Smooth muscle cell (in vitro differentiated cells): ENCODE measurements around the gene ACTL10. TPM values are rescaled to one million over a fixed set of nuclear protein-coding genes. Genes with fewer than 3 reads are reported as not detected.

Source experiments
- DNase-seq: peaks from one replicate; lab custom pipeline; 2025; ENCODE audit not compliant: unreplicated experiment; lab: John Stamatoyannopoulos, UW
- H2AFZ ChIP-seq: fragments of 200-600 bp; sonication (generic); 2 replicates; pipeline ENCODE4 v1.6.0; 2016; ENCODE audit warnings: antibody characterized with exemption, low read depth, mild to moderate bottlenecking
- H3F3A ChIP-seq: fragments of 200-600 bp; sonication (generic); 2 replicates; pipeline ENCODE4 v1.6.0; 2017; ENCODE audit warnings: antibody characterized with exemption, low read depth
- H3K27ac ChIP-seq: fragments of 200-600 bp; sonication (generic); 2 replicates; pipeline ENCODE4 v1.5.1; 2016; ENCODE audit warnings: low read depth, mild to moderate bottlenecking
- H3K27me3 ChIP-seq: fragments of 200-600 bp; sonication (generic); 2 replicates; pipeline ENCODE4 v1.6.1; 2016; ENCODE audit warnings: low read depth, mild to moderate bottlenecking
- H3K36me3 ChIP-seq: fragments of 200-600 bp; sonication (generic); 2 replicates; pipeline ENCODE4 v1.5.1; 2016; ENCODE audit warnings: low read depth
- H3K4me1 ChIP-seq: fragments of 200-600 bp; sonication (generic); 2 replicates; pipeline ENCODE4 v1.5.1; 2016; ENCODE audit warnings: low read depth
- H3K4me2 ChIP-seq: fragments of 200-600 bp; sonication (generic); 2 replicates; pipeline ENCODE4 v1.6.0; 2016; ENCODE audit warnings: mild to moderate bottlenecking
- H3K4me3 ChIP-seq: fragments of 200-600 bp; sonication (generic); 2 replicates; pipeline ENCODE4 v1.5.1; 2016; ENCODE audit warnings: mild to moderate bottlenecking
- H3K79me2 ChIP-seq: fragments of 200-600 bp; sonication (generic); 2 replicates; pipeline ENCODE4 v1.6.0; 2016; ENCODE audit warnings: low read depth, mild to moderate bottlenecking
- H3K9ac ChIP-seq: fragments of 200-600 bp; sonication (generic); 2 replicates; pipeline ENCODE4 v1.6.0; 2016; ENCODE audit warnings: low read depth
- H3K9me3 ChIP-seq: fragments of 200-600 bp; sonication (generic); replicated peaks from 2 replicates; pipeline ENCODE4 v1.5.1; 2016; ENCODE audit warnings: low read depth
- H4K20me1 ChIP-seq: fragments of 200-600 bp; sonication (generic); 2 replicates; pipeline ENCODE4 v1.6.0; 2016; ENCODE audit warnings: low read depth
- CTCF ChIP-seq: fragments of 200-600 bp; sonication (generic); IDR thresholded peaks from 2 replicates; pipeline ENCODE4 v1.5.1; 2017; ENCODE audit warnings: borderline replicate concordance, mild to moderate bottlenecking, antibody characterized with exemption; ENCODE audit not compliant: insufficient read depth, poor library complexity, severe bottlenecking
- WGBS: methylation state at CpG from one replicate; pipeline ENCODE4 v1.1.7; 2016; ENCODE audit warnings: low lambda C conversion rate; 5-methylcytosine and 5-hydroxymethylcytosine counted together
- polyA plus RNA-seq: library from polyadenylated mRNA; unstranded; fragments of >200 nt; fragmentation: Nextera tagmentation; extraction: Ambion mirVana; gene quantifications from 2 replicates; pipeline ENCODE4 v1.2.1, GENCODE V29; 2016
- total RNA-seq: library from RNA; depleted of rRNA; stranded (reverse); fragments of >200 nt; gene quantifications from 2 replicates; pipeline ENCODE4 v1.2.3, GENCODE V29; 2014

The ACTL10 gene
- total and polyA plus RNA-seq, 2 experiments from 2014 or later: 0.04 to 0.49 TPM

- 89% methylated on average over 14 of the region's 14 CpGs for WGBS
These were observed 44.1 kb downstream of the ACTL10 start for GRCh38 chr20:33710681-33711445.

GRCh38 chr20:33711446-33711738 lies 44.6 kb downstream of the ACTL10 start:
- H3K4me3 ChIP-seq: no peak overlapping the region
- H3K27ac ChIP-seq: no peak overlapping the region
- no peak overlapping the region for H3K4me2 ChIP-seq
- no peaks in the 10 kb centered on the region for H3K36me3 ChIP-seq
- H3K79me2 ChIP-seq: no peaks in the 10 kb centered on the region
- no peaks in the 10 kb centered on the region for H3K27me3 ChIP-seq
- H3K4me1 ChIP-seq: no peaks in the 10 kb centered on the region
- H3K9ac ChIP-seq: no peak overlapping the region
- H2AFZ ChIP-seq: no peak overlapping the region
- DNase-seq: no peak
- H3K9me3 ChIP-seq: no peaks in the 10 kb centered on the region
- no peak for TF ChIP-seq CTCF
- no peaks in the 10 kb centered on the region for H3F3A ChIP-seq
- WGBS: 91% methylated on average over 1 of the region's 1 CpG
- H4K20me1 ChIP-seq: no peaks in the 10 kb centered on the region

More at GRCh38 chr20:33710681-33711445, 44.1 kb downstream of the ACTL10 start:
- no peak overlapping the region for H3K4me2 ChIP-seq
- no peaks in the 10 kb centered on the region for H3F3A ChIP-seq
- H3K9me3 ChIP-seq: no peaks in the 10 kb centered on the region
- H3K27me3 ChIP-seq: no peaks in the 10 kb centered on the region
- no peak overlapping the region for H3K4me3 ChIP-seq
- DNase-seq: no peak
- no peak overlapping the region for H3K9ac ChIP-seq
- TF ChIP-seq CTCF: no peak
- no peak overlapping the region for H3K27ac ChIP-seq
- H3K36me3 ChIP-seq: no peaks in the 10 kb centered on the region
- no peaks in the 10 kb centered on the region for H4K20me1 ChIP-seq
- H3K4me1 ChIP-seq: no peaks in the 10 kb centered on the region
- H3K79me2 ChIP-seq: no peaks in the 10 kb centered on the region
- H2AFZ ChIP-seq: no peak overlapping the region

GRCh38 chr20:33713865-33714367 lies 47.2 kb downstream of the ACTL10 start:
- Histone ChIP-seq H3K9ac (no peak overlapping the region), H2AFZ (no peak overlapping the region), H3K27ac (no peak overlapping the region), H3K79me2 (no peaks in the 10 kb centered on the region), H3K4me2 (no peak overlapping the region), H3K9me3 (no peaks in the 10 kb centered on the region), H3K4me3 (no peak overlapping the region), H3K27me3 (no peaks in the 10 kb centered on the region), H4K20me1 (no peaks in the 10 kb centered on the region), H3K36me3 (no peaks in the 10 kb centered on the region), H3F3A (no peaks in the 10 kb centered on the region), H3K4me1 (no peaks in the 10 kb centered on the region)
- no peak for DNase-seq
- no peak for TF ChIP-seq CTCF
- WGBS: 91% methylated on average over 10 of the region's 10 CpGs

GRCh38 chr20:33716498-33716897 lies 49.8 kb downstream of the ACTL10 start:
- no peak overlapping the region for H3K4me2 ChIP-seq
- no peak overlapping the region for H3K27ac ChIP-seq
- TF ChIP-seq CTCF: no peak
- no peaks in the 10 kb centered on the region for H3K27me3 ChIP-seq
- WGBS: 94% methylated on average over 2 of the region's 2 CpGs
- H3K4me3 ChIP-seq: no peak overlapping the region
- H3K79me2 ChIP-seq: no peaks in the 10 kb centered on the region
- H3K9me3 ChIP-seq: no peaks in the 10 kb centered on the region
- H3K9ac ChIP-seq: no peak overlapping the region
- H4K20me1 ChIP-seq: no peaks in the 10 kb centered on the region
- H3K36me3 ChIP-seq: no peaks in the 10 kb centered on the region
- no peaks in the 10 kb centered on the region for H3F3A ChIP-seq
- no peak for DNase-seq
- H3K4me1 ChIP-seq: no peaks in the 10 kb centered on the region
- no peak overlapping the region for H2AFZ ChIP-seq
